Neural progenitor cell (in vitro differentiated cells): ENCODE data around the gene WDPCP. TPM values are rescaled to one million over a fixed set of nuclear protein-coding genes. Genes with fewer than 3 reads are reported as not detected.

ENCODE experiments used
- DNase-seq: peaks from one replicate; pipeline ENCODE4 v3.0.0-alpha.2; 2016; ENCODE audit warnings: low spot score
- H2AFZ ChIP-seq: fragments of 200-600 bp; sonication (generic); replicated peaks from 2 replicates; pipeline ENCODE4 v1.6.1; 2016; ENCODE audit warnings: antibody characterized with exemption
- H3F3A ChIP-seq: fragments of 200-600 bp; sonication (generic); 2 replicates; pipeline ENCODE4 v1.6.1; 2016; ENCODE audit warnings: antibody characterized with exemption, low read depth
- H3K27ac ChIP-seq: fragments of 200-600 bp; sonication (generic); 2 replicates; pipeline ENCODE4 v1.5.1; 2016; ENCODE audit warnings: mild to moderate bottlenecking
- H3K27me3 ChIP-seq: fragments of 200-600 bp; sonication (generic); 2 replicates; pipeline ENCODE4 v1.6.1; 2016; ENCODE audit warnings: mild to moderate bottlenecking, moderate library complexity
- H3K36me3 ChIP-seq: fragments of 200-600 bp; sonication (generic); 2 replicates; pipeline ENCODE4 v1.5.1; 2016
- H3K4me1 ChIP-seq: fragments of 200-600 bp; sonication (generic); 2 replicates; pipeline ENCODE4 v1.6.1; 2016; ENCODE audit warnings: mixed run types
- H3K4me2 ChIP-seq: fragments of 200-600 bp; sonication (generic); 2 replicates; pipeline ENCODE4 v1.6.1; 2016
- H3K4me3 ChIP-seq: fragments of 200-600 bp; sonication (generic); 2 replicates; pipeline ENCODE4 v1.5.1; 2016
- H3K79me2 ChIP-seq: fragments of 200-600 bp; sonication (generic); 2 replicates; pipeline ENCODE4 v1.6.1; 2016; ENCODE audit warnings: low read depth
- H3K9ac ChIP-seq: fragments of 200-600 bp; sonication (generic); 2 replicates; pipeline ENCODE4 v1.6.1; 2016
- H3K9me3 ChIP-seq: fragments of 200-600 bp; sonication (generic); 2 replicates; pipeline ENCODE4 v1.5.1; 2016; ENCODE audit warnings: low read depth
- H4K20me1 ChIP-seq: fragments of 200-600 bp; sonication (generic); 2 replicates; pipeline ENCODE4 v1.6.1; 2016; ENCODE audit warnings: low read depth
- H3K27ac Mint-ChIP-seq: 3 replicates; pipeline ENCODE4 v1.8.0; 2021; ENCODE audit warnings: mixed read lengths
- H3K27me3 Mint-ChIP-seq: 2 replicates; pipeline ENCODE4 v1.8.0; 2022; ENCODE audit warnings: low read depth, mild to moderate bottlenecking, inconsistent platforms, moderate library complexity, mixed read lengths; ENCODE audit not compliant: insufficient read depth
- H3K36me3 Mint-ChIP-seq: 3 replicates; pipeline ENCODE4 v1.8.0; 2021; ENCODE audit warnings: mixed read lengths
- H3K4me1 Mint-ChIP-seq: 3 replicates; pipeline ENCODE4 v1.8.0; 2021; ENCODE audit warnings: mixed read lengths
- H3K4me3 Mint-ChIP-seq: 3 replicates; pipeline ENCODE4 v1.8.0; 2021; ENCODE audit warnings: mild to moderate bottlenecking, moderate library complexity, mixed read lengths
- H3K9me3 Mint-ChIP-seq: 3 replicates; pipeline ENCODE4 v1.8.0; 2020; ENCODE audit warnings: mixed read lengths
- EZH2 ChIP-seq: fragments of 200-600 bp; sonication (generic); IDR thresholded peaks from 2 replicates; pipeline ENCODE4 v1.6.1; 2017; ENCODE audit warnings: antibody characterized with exemption, mild to moderate bottlenecking, moderate library complexity
- EZH2phosphoT487 ChIP-seq: fragments of 200-600 bp; sonication (generic); IDR thresholded peaks from 2 replicates; pipeline ENCODE4 v1.6.1; 2017; ENCODE audit warnings: antibody characterized with exemption
- total RNA-seq: library from RNA; depleted of rRNA; stranded (reverse); fragments of >200 nt; gene quantifications from 2 replicates; pipeline ENCODE4 v1.2.3, GENCODE V29; 2015; ENCODE audit warnings: low replicate concordance
- TF ChIP-seq, protein P1 (sequence below): fragments of 200-600 bp; sonication (generic); IDR thresholded peaks from 2 replicates; pipeline ENCODE4 v1.5.1; 2017; ENCODE audit warnings: antibody characterized with exemption, mild to moderate bottlenecking

The WDPCP gene
- total RNA-seq, 1 donor from 2014 or later, result 11.4 TPM

DNA sequence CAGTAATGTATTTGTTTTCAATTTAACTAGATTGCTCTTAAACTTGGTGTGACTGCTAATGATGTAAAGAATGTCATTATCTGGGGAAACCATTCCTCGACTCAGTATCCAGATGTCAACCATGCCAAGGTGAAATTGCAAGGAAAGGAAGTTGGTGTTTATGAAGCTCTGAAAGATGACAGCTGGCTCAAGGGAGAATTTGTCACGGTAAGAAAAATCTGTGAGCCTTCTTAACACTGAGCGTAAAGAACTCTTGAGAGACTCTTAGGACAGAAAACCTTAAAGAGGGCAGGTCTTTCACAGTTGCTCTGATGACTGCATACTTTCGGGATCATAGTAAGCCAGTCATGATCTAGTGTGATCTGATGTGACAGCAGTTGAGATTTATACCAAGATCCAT lies 16.4 kb upstream of the WDPCP start:
- Histone ChIP-seq H3K4me1 (no peaks in the 10 kb centered on the region), H4K20me1 (no peaks in the 10 kb centered on the region), H3K27me3 (no peaks in the 10 kb centered on the region), H2AFZ (no peak overlapping the region), H3K36me3 (peaks cover 26% of the 10 kb centered on the region), H3K79me2 (peaks cover 10% of the 10 kb centered on the region), H3K4me3 (no peak overlapping the region), H3K27ac (no peak overlapping the region), H3F3A (peaks cover 15% of the 10 kb centered on the region), H3K9me3 (no peaks in the 10 kb centered on the region), H3K4me2 (no peak overlapping the region), H3K9ac (no peak overlapping the region)
- Mint-ChIP-seq H3K4me1 (no peaks in the 10 kb centered on the region), H3K4me3 (no peak overlapping the region), H3K27me3 (no peaks in the 10 kb centered on the region), H3K9me3 (no peaks in the 10 kb centered on the region), H3K36me3 (peaks cover 32% of the 10 kb centered on the region), H3K27ac (no peak overlapping the region)
- TF ChIP-seq EZH2phosphoT487 (no peak), EZH2 (no peak)
- TF ChIP-seq, protein P1, sequence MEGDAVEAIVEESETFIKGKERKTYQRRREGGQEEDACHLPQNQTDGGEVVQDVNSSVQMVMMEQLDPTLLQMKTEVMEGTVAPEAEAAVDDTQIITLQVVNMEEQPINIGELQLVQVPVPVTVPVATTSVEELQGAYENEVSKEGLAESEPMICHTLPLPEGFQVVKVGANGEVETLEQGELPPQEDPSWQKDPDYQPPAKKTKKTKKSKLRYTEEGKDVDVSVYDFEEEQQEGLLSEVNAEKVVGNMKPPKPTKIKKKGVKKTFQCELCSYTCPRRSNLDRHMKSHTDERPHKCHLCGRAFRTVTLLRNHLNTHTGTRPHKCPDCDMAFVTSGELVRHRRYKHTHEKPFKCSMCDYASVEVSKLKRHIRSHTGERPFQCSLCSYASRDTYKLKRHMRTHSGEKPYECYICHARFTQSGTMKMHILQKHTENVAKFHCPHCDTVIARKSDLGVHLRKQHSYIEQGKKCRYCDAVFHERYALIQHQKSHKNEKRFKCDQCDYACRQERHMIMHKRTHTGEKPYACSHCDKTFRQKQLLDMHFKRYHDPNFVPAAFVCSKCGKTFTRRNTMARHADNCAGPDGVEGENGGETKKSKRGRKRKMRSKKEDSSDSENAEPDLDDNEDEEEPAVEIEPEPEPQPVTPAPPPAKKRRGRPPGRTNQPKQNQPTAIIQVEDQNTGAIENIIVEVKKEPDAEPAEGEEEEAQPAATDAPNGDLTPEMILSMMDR, result no peak
- DNase-seq, result no peak

DNA sequence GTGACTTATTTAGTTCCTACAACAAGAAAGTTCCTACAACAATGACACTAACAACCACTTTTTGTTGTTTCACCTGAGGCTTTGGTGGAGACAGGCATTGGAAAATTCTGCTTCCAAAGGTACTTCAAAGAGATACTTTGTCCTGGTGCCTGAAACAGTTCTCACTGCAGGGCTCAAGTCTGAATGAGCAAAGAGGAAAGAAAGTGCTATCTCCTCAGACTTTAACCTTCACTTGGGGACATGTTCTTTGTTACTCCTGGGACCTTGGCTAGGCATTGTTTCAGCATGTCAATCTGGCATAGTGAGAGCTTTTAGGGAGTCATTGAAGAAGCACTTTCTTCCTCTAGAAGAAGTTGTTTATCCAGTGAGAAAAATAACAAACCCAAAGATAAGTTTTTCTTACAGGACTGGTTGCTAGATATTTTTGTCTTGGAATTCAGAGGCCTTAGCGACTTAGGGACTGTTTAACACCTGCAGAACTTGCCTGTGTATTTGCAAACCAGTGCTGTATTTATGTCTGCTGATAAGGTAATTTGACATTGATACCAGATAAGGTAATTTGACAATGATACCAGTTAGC lies 12.7 kb upstream of the WDPCP start:
- Histone ChIP-seq H4K20me1 (no peaks in the 10 kb centered on the region), H3K4me1 (no peaks in the 10 kb centered on the region), H3K27ac (no peak overlapping the region), H3K79me2 (peaks cover 35% of the 10 kb centered on the region), H3K27me3 (no peaks in the 10 kb centered on the region), H3K4me3 (no peak overlapping the region), H3K9ac (no peak overlapping the region), H3K4me2 (no peak overlapping the region), H3K9me3 (no peaks in the 10 kb centered on the region), H2AFZ (no peak overlapping the region), H3F3A (peaks cover 2% of the 10 kb centered on the region), H3K36me3 (peaks cover 31% of the 10 kb centered on the region)
- H3K4me3 Mint-ChIP-seq, result no peak overlapping the region
- no peak for TF ChIP-seq EZH2phosphoT487
- TF ChIP-seq, protein P1, result no peak
- no peak for TF ChIP-seq EZH2
- H3K9me3 Mint-ChIP-seq, result no peaks in the 10 kb centered on the region
- H3K27me3 Mint-ChIP-seq, result no peaks in the 10 kb centered on the region
- no peaks in the 10 kb centered on the region for H3K4me1 Mint-ChIP-seq
- H3K36me3 Mint-ChIP-seq, result peaks cover 26% of the 10 kb centered on the region
- H3K27ac Mint-ChIP-seq, result no peak overlapping the region
- no peak for DNase-seq

DNA sequence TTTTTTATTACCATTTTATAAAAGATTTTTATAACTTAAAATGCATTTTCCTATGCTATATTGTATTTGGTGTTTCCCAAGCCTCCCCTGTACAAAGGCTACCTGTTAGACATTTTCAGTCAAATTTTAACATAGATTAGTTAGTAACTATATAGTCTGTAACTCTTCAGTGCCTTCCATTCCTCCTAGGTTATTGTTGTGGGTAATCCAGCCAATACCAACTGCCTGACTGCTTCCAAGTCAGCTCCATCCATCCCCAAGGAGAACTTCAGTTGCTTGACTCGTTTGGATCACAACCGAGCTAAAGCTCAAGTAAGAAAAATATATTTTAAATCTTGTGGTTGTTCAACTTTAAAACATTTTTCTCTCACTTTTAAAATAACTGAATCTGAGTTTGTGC lies 10.7 kb upstream of the WDPCP start:
- H3K79me2 ChIP-seq, result peaks cover 55% of the 10 kb centered on the region
- TF ChIP-seq EZH2 (no peak), EZH2phosphoT487 (no peak)
- TF ChIP-seq, protein P1, result no peak
- H3K27ac ChIP-seq, result no peak overlapping the region

More for the DNA sequence above, 10.7 kb upstream of the WDPCP start:
- Histone ChIP-seq H3K4me2 (no peak overlapping the region), H3K9me3 (no peaks in the 10 kb centered on the region), H3K36me3 (peaks cover 35% of the 10 kb centered on the region), H3K4me1 (no peaks in the 10 kb centered on the region), H3K9ac (no peak overlapping the region), H2AFZ (no peak overlapping the region), H3K27me3 (no peaks in the 10 kb centered on the region), H3F3A (peaks cover 2% of the 10 kb centered on the region), H4K20me1 (peaks cover 5% of the 10 kb centered on the region), H3K4me3 (no peak overlapping the region)
- DNase-seq, result no peak
- no peaks in the 10 kb centered on the region for H3K4me1 Mint-ChIP-seq
- peaks cover 20% of the 10 kb centered on the region for H3K36me3 Mint-ChIP-seq
- no peak overlapping the region for H3K4me3 Mint-ChIP-seq
- no peak overlapping the region for H3K27ac Mint-ChIP-seq
- H3K27me3 Mint-ChIP-seq, result no peaks in the 10 kb centered on the region
- H3K9me3 Mint-ChIP-seq, result no peaks in the 10 kb centered on the region
